Endothelial cell of umbilical vein (primary cell): Measurements from ENCODE around the gene CBLB. TPM values are rescaled to one million over a fixed set of nuclear protein-coding genes. Genes with fewer than 3 reads are reported as not detected.

ENCODE experiments used
- BruUV-seq: library from RNA; stranded (reverse); fragments of 400-500 nt; replicated peaks from 2 replicates; lab custom pipeline; 2021; lab: Mats Ljungman, UMichigan
- CTCF ChIA-PET: fragments of 300-600, 350-600 bp; sonication (Branson Sonifier 250); formaldehyde crosslinking; loops from one replicate; lab custom pipeline; 2021; ENCODE audit warnings: antibody characterized with exemption, inconsistent platforms; lab: Charles Lee
- POLR2A ChIA-PET: fragments of 300-600, 350-600 bp; sonication (Branson Sonifier 250); formaldehyde crosslinking; loops from one replicate; lab custom pipeline; 2021; ENCODE audit warnings: antibody characterized with exemption, inconsistent platforms; lab: Charles Lee
- DNase-seq: peaks from one replicate; pipeline ENCODE4 v3.0.0-alpha.2; 2011; ENCODE audit warnings: low read depth, low spot score
- FAIRE-seq: peaks from 2 replicates; lab custom pipeline; 2011; peaks lifted over from hg19 to GRCh38; lab: Jason Lieb, UNC
- H2AFZ ChIP-seq: 2 replicates; pipeline ENCODE4 v1.6.0; 2012; ENCODE audit warnings: low read depth, low read length, control low read depth, inconsistent platforms
- H3K27ac ChIP-seq: 2 replicates; pipeline ENCODE4 v1.5.1; 2011; ENCODE audit warnings: low read depth, mild to moderate bottlenecking, control low read depth, low read length, moderate library complexity; ENCODE audit not compliant: insufficient read depth
- H3K27me3 ChIP-seq, 2 experiments: 2 replicates each; pipeline versions ENCODE4 v1.6.0 to v1.6.1; 2011; ENCODE audit warnings: low read length in 2 of 2, mixed read lengths in 1 of 2; ENCODE audit not compliant: control insufficient read depth in 2 of 2, insufficient read depth in 2 of 2
- H3K36me3 ChIP-seq, 2 experiments: 2 replicates in 1 of 2; 3 replicates in 1 of 2; pipeline ENCODE4 v1.5.1; 2011; ENCODE audit warnings: low read length in 2 of 2, mild to moderate bottlenecking in 1 of 2, moderate library complexity in 1 of 2; ENCODE audit not compliant: control insufficient read depth in 2 of 2, insufficient read depth in 2 of 2; ENCODE audit errors: extremely low read depth in 1 of 2
- H3K4me1 ChIP-seq: 3 replicates; pipeline ENCODE4 v1.5.1; 2011; ENCODE audit warnings: mild to moderate bottlenecking, low read length; ENCODE audit not compliant: control insufficient read depth, insufficient read depth; ENCODE audit errors: extremely low read depth
- H3K4me2 ChIP-seq: 2 replicates; pipeline ENCODE4 v1.6.1; 2011; ENCODE audit warnings: low read length, control low read depth, mixed read lengths; ENCODE audit not compliant: insufficient read depth
- H3K4me3 ChIP-seq, 3 experiments: fragments of 200-600 bp in 1 of 3; sonication (generic), shearing (Covaris generic) in 1 of 3; replicated peaks in 1 of 3; 2 replicates each; pipeline ENCODE4 v1.5.1; 2011 to 2016; ENCODE audit warnings: control low read depth in 3 of 3, low read length in 3 of 3, mild to moderate bottlenecking in 2 of 3, inconsistent platforms in 1 of 3, low read depth in 1 of 3, moderate library complexity in 1 of 3; ENCODE audit not compliant: insufficient read depth in 1 of 3
- H3K79me2 ChIP-seq: 2 replicates; pipeline ENCODE4 v1.6.0; 2012; ENCODE audit warnings: low read length, inconsistent platforms; ENCODE audit not compliant: control insufficient read depth, insufficient read depth
- H3K9ac ChIP-seq: replicated peaks from 2 replicates; pipeline ENCODE3; 2011; ENCODE audit warnings: low read length, control low read depth; ENCODE audit not compliant: insufficient read depth; ENCODE audit errors: extremely low read depth
- H3K9me1 ChIP-seq: replicated peaks from 3 replicates; pipeline ENCODE4 v1.6.0; 2011; ENCODE audit warnings: mild to moderate bottlenecking, low read length; ENCODE audit not compliant: control insufficient read depth, insufficient read depth; ENCODE audit errors: extremely low read depth
- H3K9me3 ChIP-seq: replicated peaks from 2 replicates; pipeline ENCODE4 v1.5.1; 2012; ENCODE audit warnings: low read length, inconsistent platforms; ENCODE audit not compliant: control insufficient read depth, insufficient read depth
- H4K20me1 ChIP-seq: replicated peaks from 2 replicates; pipeline ENCODE3; 2011; ENCODE audit warnings: mild to moderate bottlenecking, low read length; ENCODE audit not compliant: control insufficient read depth, insufficient read depth; ENCODE audit errors: extremely low read depth
- EZH2 ChIP-seq: IDR thresholded peaks from 2 replicates; pipeline ENCODE4 v1.6.1; 2012; ENCODE audit warnings: borderline replicate concordance, low read depth, mild to moderate bottlenecking, moderate library complexity, low read length, inconsistent platforms; ENCODE audit not compliant: severe bottlenecking
- FOS ChIP-seq: IDR thresholded peaks from 2 replicates; pipeline ENCODE4 v1.6.1; 2011; ENCODE audit warnings: mild to moderate bottlenecking, low read length, moderate library complexity, borderline replicate concordance; ENCODE audit not compliant: insufficient read depth
- GATA2 ChIP-seq: IDR thresholded peaks from 2 replicates; pipeline ENCODE4 v1.7.0; 2011; ENCODE audit warnings: low read depth, mild to moderate bottlenecking, moderate library complexity, mixed read lengths, low read length; ENCODE audit not compliant: insufficient read length, insufficient read depth
- JUN ChIP-seq: IDR thresholded peaks from 2 replicates; pipeline ENCODE4 v1.6.1; 2011; ENCODE audit warnings: borderline replicate concordance, low read depth; ENCODE audit not compliant: insufficient read length, insufficient read depth
- MYC ChIP-seq: IDR thresholded peaks from one replicate; pipeline ENCODE4 v1.6.1; 2011; ENCODE audit warnings: mild to moderate bottlenecking, low read depth, low read length
- POLR2A ChIP-seq: IDR thresholded peaks from 2 replicates; pipeline ENCODE4 v1.6.1; 2012; ENCODE audit warnings: low read depth, mild to moderate bottlenecking, control low read depth, low read length
- POLR2AphosphoS5 ChIP-seq: IDR thresholded peaks from 2 replicates; pipeline ENCODE4 v1.6.1; 2012; ENCODE audit warnings: low read depth, mild to moderate bottlenecking, control low read depth, low read length, moderate library complexity; ENCODE audit not compliant: insufficient read depth
- dilution Hi-C: fragments of 300-500 bp; cut with MboI; formaldehyde crosslinking; loops from one replicate; pipeline ENCODE4 v1.15.0; 2019; ENCODE audit warnings: low sequenced_read_pairs; ENCODE audit not compliant: extremely low pct_ligation_motif_present
- intact Hi-C: fragments of 100-400 bp; cut with micrococcal nuclease; formaldehyde crosslinking; loops from one replicate; pipeline ENCODE4 v1.10.0; 2022
- polyA plus RNA-seq, 4 experiments: library from polyadenylated mRNA; depleted of rRNA in 3 of 4; stranded (reverse) in 3 of 4; unstranded in 1 of 4; fragments of >200 nt; gene quantifications; 2 replicates each; pipeline versions ENCODE4 v1.2.1 to v1.2.3, GENCODE V29; 2011 to 2012; ENCODE audit warnings: missing spikeins in 1 of 4
- total RNA-seq: library from RNA; stranded (reverse); gene quantifications from 2 replicates; pipeline ENCODE4 v1.2.3, GENCODE V29; 2021
- TF ChIP-seq, protein P1 (sequence below), 2 donors: IDR thresholded peaks; 1 replicate in 1 of 2; 2 replicates in 1 of 2; pipeline ENCODE4 v1.5.1; 2011; ENCODE audit warnings: low read length in 2 of 2, mild to moderate bottlenecking in 2 of 2, moderate library complexity in 2 of 2, control low read depth in 1 of 2, inconsistent platforms in 1 of 2, low read depth in 1 of 2; ENCODE audit not compliant: insufficient read depth in 1 of 2; ENCODE audit errors: extremely low read depth in 1 of 2
- TF ChIP-seq, protein P2 (sequence below): IDR thresholded peaks from 2 replicates; pipeline ENCODE4 v1.6.1; 2011; ENCODE audit not compliant: insufficient read depth, insufficient read length

Gene CBLB
- total and polyA plus RNA-seq, 2 donors (not counting 3 experiments of a cell fraction or from before 2014, with no cell fraction given): 17.8 to 39.6 TPM

DNA sequence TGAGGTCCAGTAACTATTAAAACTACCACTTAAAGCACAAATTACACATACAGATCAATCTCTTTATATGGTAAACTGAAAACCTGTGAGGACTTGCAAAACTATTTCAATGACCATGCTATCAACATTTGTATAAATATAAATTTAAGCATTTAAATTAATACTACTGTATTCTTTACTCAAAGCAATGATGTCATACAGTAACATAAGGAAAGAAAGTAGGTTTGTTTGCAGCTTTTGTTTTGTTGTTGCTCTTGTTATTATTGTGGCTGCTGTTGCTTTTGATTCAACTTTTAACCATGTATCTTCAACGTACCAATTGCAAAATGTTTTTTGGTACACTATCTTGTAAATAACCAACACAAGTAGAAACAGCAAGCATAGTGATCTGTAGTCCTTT is 22.0 kb downstream of the CBLB start:
- CTCF ChIA-PET: interaction anchor here (0.6 kb wide), 1 partner anchor 956 kb away, joined by 3 read pairs; no protein-coding TSS in a partner anchor
- POLR2A ChIA-PET: no interaction called here
- peaks cover 3% of the 10 kb centered on the region for H3K79me2 ChIP-seq
- FAIRE-seq (no peak), DNase-seq (no peak)
- H3K27me3 ChIP-seq: no peaks in the 10 kb centered on the region
- H3K27ac ChIP-seq: no peak overlapping the region
- intact Hi-C loops (no loop called here), dilution Hi-C loops (no loop called here)
- H3K36me3 ChIP-seq: no peaks in the 10 kb centered on the region
- no peaks in the 10 kb centered on the region for H3K9me1 ChIP-seq
- BruUV-seq: no TSS peak
- no peak overlapping the region for H3K9ac ChIP-seq
- H3K9me3 ChIP-seq: no peaks in the 10 kb centered on the region
- no peak overlapping the region for H3K4me2 ChIP-seq
- no peak overlapping the region for H2AFZ ChIP-seq
- H3K4me1 ChIP-seq: no peaks in the 10 kb centered on the region
- H3K4me3 ChIP-seq: no peak overlapping the region
- TF ChIP-seq MYC (no peak), FOS (no peak)
- TF ChIP-seq, protein P1, sequence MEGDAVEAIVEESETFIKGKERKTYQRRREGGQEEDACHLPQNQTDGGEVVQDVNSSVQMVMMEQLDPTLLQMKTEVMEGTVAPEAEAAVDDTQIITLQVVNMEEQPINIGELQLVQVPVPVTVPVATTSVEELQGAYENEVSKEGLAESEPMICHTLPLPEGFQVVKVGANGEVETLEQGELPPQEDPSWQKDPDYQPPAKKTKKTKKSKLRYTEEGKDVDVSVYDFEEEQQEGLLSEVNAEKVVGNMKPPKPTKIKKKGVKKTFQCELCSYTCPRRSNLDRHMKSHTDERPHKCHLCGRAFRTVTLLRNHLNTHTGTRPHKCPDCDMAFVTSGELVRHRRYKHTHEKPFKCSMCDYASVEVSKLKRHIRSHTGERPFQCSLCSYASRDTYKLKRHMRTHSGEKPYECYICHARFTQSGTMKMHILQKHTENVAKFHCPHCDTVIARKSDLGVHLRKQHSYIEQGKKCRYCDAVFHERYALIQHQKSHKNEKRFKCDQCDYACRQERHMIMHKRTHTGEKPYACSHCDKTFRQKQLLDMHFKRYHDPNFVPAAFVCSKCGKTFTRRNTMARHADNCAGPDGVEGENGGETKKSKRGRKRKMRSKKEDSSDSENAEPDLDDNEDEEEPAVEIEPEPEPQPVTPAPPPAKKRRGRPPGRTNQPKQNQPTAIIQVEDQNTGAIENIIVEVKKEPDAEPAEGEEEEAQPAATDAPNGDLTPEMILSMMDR (IDR thresholded peaks at IDR 0.05; ENCODE audit: extremely low read depth in 1 of 2, insufficient read depth in 1 of 2, low read depth in 1 of 2, low read length in 2 of 2): no peak
- peaks cover 2% of the 10 kb centered on the region for H4K20me1 ChIP-seq

DNA sequence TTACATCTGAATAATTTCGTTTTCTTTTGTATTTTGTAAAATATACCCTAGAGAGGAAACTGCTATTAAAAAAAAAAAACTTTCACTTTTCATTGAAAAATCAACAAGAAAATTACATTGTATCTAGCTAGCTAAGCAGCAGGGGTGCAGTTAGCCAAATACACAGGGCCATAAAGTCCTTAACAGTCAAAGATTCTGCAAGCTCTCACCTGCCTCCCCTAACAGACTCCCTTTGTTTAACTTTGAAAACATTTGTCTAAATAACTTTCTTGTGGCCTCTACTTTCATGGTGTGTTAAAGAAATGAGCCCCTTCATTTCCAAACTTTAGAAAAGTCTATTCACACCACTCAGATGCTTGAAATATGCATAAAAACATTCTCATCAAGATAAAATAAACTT is 23.3 kb downstream of the CBLB start:
- ChIA-PET CTCF (no interaction called here), POLR2A (no interaction called here)
- H3K4me3 ChIP-seq: no peak overlapping the region
- no peak for FAIRE-seq
- no peaks in the 10 kb centered on the region for H3K9me3 ChIP-seq
- H3K4me1 ChIP-seq: no peaks in the 10 kb centered on the region
- H3K27ac ChIP-seq: no peak overlapping the region
- H2AFZ ChIP-seq: no peak overlapping the region
- H3K4me2 ChIP-seq: no peak overlapping the region
- TF ChIP-seq, protein P1 (IDR thresholded peaks at IDR 0.05; ENCODE audit: extremely low read depth in 1 of 2, insufficient read depth in 1 of 2, low read depth in 1 of 2, low read length in 2 of 2): no peak
- TF ChIP-seq FOS (no peak), MYC (no peak), GATA2 (no peak), JUN (no peak), EZH2 (no peak), POLR2A (no peak), POLR2AphosphoS5 (no peak)
- TF ChIP-seq, protein P2, sequence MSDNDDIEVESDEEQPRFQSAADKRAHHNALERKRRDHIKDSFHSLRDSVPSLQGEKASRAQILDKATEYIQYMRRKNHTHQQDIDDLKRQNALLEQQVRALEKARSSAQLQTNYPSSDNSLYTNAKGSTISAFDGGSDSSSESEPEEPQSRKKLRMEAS: no peak
- H3K9me1 ChIP-seq: no peaks in the 10 kb centered on the region
- no peak for DNase-seq
- intact Hi-C loops: no loop called here
- peaks cover 3% of the 10 kb centered on the region for H3K79me2 ChIP-seq
- H4K20me1 ChIP-seq: peaks cover 2% of the 10 kb centered on the region
- no TSS peak for BruUV-seq
- H3K36me3 ChIP-seq: no peaks in the 10 kb centered on the region
- no peak overlapping the region for H3K9ac ChIP-seq
- H3K27me3 ChIP-seq: no peaks in the 10 kb centered on the region
- dilution Hi-C loops: no loop called here
